ENCODE results near the gene BTG4. TPM values are rescaled to one million over a fixed set of nuclear protein-coding genes. Genes with fewer than 3 reads are reported as not detected.

The BTG4 gene
- total and polyA plus RNA-seq, 2 experiments from 2014 or later, result 0.21 to 0.31 TPM

DNA sequence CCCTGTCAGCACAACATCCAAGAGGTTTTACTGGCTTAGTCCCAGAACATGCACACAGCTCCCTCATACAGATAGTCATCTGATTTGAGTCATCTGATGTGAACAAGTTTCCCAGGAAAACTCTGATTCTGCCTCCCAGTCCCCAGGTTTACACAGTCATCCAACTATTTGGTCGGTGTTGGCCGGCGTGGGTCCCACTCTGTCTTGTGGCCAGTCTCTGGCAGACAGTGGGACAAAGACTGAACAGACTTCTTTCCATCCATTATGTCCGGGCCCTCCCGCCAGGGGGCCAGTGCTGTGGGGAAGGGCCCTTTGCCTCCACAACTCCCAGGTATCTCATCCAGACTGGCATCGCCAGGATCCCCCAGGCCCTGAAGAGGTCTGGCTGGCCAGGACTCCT is 60.0 kb downstream of the BTG4 start:
- DNase-seq (ENCODE audit: low spot score) (no peak), ATAC-seq (no peak)
- H3F3A ChIP-seq (replicated peaks; ENCODE audit: low read depth), result no peaks in the 10 kb centered on the region
- no peaks in the 10 kb centered on the region for H3K27me3 ChIP-seq (ENCODE audit: insufficient read depth)
- H3K4me3 ChIP-seq, result no peak overlapping the region
- no peak overlapping the region for H3K4me2 ChIP-seq
- no peak overlapping the region for H2AFZ ChIP-seq
- Mint-ChIP-seq H3K4me3 (no peak overlapping the region), H3K27ac (no peak overlapping the region), H3K4me1 (peaks cover 21% of the 10 kb centered on the region), H3K36me3 (ENCODE audit: low read depth) (no peaks in the 10 kb centered on the region), H3K9me3 (no peaks in the 10 kb centered on the region), H3K27me3 (ENCODE audit: insufficient read depth, low read depth, poor library complexity) (peaks cover 10% of the 10 kb centered on the region)
- no peaks in the 10 kb centered on the region for H3K36me3 ChIP-seq (ENCODE audit: insufficient read depth)
- H3K4me1 ChIP-seq (ENCODE audit: insufficient read depth), result peaks cover 8% of the 10 kb centered on the region
- no peak overlapping the region for H3K27ac ChIP-seq (ENCODE audit: low read depth)
- no peaks in the 10 kb centered on the region for H3K79me2 ChIP-seq (replicated peaks; ENCODE audit: insufficient read depth)
- no peaks in the 10 kb centered on the region for H3K9me2 ChIP-seq (ENCODE audit: insufficient read depth)
- TF ChIP-seq ZNF462 (CRISPR knock-in tag; IDR thresholded peaks at IDR 0.05), result no peak
- H4K20me1 ChIP-seq (replicated peaks; ENCODE audit: insufficient read depth), result no peaks in the 10 kb centered on the region

DNA sequence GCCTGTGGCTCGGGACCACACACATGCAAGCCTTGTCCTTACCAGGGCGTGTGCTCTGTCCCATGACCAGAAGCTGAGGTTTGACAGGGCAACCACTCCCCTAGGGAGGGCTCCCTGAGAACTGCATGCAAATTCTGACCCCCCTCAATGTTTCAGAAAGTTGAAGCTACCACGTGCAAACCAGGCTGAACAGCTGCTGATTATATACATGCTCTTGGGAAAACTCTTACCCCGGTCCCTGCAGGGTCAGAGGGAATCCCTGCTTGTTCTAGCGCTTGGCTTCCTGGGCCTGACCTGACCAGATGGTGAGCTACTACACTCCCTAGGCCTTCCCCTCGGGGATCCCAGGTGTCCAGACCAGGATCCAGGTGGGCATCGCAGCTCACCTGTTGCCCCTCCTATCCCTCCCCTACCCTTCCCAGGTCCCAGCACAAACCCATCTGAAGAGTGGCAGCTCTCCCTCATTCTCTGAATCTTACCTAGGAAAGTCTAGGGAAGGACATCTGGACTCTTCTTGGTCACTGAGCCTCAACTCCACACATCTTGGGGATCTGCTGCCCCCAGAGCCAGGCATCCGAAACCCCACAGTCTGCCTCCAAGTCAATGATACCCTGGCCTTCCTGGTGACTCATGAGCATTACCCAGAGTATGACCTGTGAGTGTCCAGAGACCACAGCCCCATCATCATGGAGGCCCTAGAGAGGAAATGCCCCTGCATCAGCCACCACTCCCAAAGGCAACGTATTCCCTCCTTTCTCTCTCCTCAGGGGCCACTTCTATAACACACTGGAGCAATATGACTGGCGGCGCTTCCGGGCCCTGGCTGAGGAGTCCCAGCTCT is 61.5 kb downstream of the BTG4 start:
- H3K27ac Mint-ChIP-seq, result no peak overlapping the region
- TF ChIP-seq ZNF114 (CRISPR knock-in tag; IDR thresholded peaks at IDR 0.05), result no peak
- no peak for TF ChIP-seq REST (IDR thresholded peaks at IDR 0.05; ENCODE audit: unreplicated experiment)
- TF ChIP-seq CREB1 (CRISPR knock-in tag; IDR thresholded peaks at IDR 0.05; ENCODE audit: low read depth), result no peak
- TF ChIP-seq, protein P1, sequence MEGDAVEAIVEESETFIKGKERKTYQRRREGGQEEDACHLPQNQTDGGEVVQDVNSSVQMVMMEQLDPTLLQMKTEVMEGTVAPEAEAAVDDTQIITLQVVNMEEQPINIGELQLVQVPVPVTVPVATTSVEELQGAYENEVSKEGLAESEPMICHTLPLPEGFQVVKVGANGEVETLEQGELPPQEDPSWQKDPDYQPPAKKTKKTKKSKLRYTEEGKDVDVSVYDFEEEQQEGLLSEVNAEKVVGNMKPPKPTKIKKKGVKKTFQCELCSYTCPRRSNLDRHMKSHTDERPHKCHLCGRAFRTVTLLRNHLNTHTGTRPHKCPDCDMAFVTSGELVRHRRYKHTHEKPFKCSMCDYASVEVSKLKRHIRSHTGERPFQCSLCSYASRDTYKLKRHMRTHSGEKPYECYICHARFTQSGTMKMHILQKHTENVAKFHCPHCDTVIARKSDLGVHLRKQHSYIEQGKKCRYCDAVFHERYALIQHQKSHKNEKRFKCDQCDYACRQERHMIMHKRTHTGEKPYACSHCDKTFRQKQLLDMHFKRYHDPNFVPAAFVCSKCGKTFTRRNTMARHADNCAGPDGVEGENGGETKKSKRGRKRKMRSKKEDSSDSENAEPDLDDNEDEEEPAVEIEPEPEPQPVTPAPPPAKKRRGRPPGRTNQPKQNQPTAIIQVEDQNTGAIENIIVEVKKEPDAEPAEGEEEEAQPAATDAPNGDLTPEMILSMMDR (conservative IDR thresholded peaks at IDR 0.05; ENCODE audit: low read depth in 2 of 2), result no peak
- TF ChIP-seq POLR2AphosphoS5 (IDR thresholded peaks at IDR 0.05; ENCODE audit: low read depth), result no peak
- TF ChIP-seq ETS1 (IDR thresholded peaks at IDR 0.05), result no peak
- no peak for TF ChIP-seq ZNF331 (CRISPR knock-in tag; IDR thresholded peaks at IDR 0.05; ENCODE audit: low read depth)

More for the DNA sequence above, 61.5 kb downstream of the BTG4 start:
- no peak overlapping the region for H2AFZ ChIP-seq
- no peak for ATAC-seq
- H3K36me3 ChIP-seq (ENCODE audit: insufficient read depth), result no peaks in the 10 kb centered on the region
- H4K20me1 ChIP-seq (replicated peaks; ENCODE audit: insufficient read depth), result no peaks in the 10 kb centered on the region
- no peak overlapping the region for H3K27ac ChIP-seq (ENCODE audit: low read depth)
- Mint-ChIP-seq H3K4me3 (no peak overlapping the region), H3K9me3 (no peaks in the 10 kb centered on the region), H3K27me3 (ENCODE audit: insufficient read depth, low read depth, poor library complexity) (peaks cover 10% of the 10 kb centered on the region), H3K36me3 (ENCODE audit: low read depth) (no peaks in the 10 kb centered on the region), H3K4me1 (peaks cover 24% of the 10 kb centered on the region)
- H3K4me1 ChIP-seq (ENCODE audit: insufficient read depth), result peaks cover 8% of the 10 kb centered on the region
- DNase-seq (ENCODE audit: low spot score), result no peak
- H3K4me2 ChIP-seq, result no peak overlapping the region
- H3K27me3 ChIP-seq (ENCODE audit: insufficient read depth), result no peaks in the 10 kb centered on the region
- no peaks in the 10 kb centered on the region for H3K9me2 ChIP-seq (ENCODE audit: insufficient read depth)
- H3K4me3 ChIP-seq, result no peak overlapping the region
- H3K79me2 ChIP-seq (replicated peaks; ENCODE audit: insufficient read depth), result no peaks in the 10 kb centered on the region
- no peaks in the 10 kb centered on the region for H3F3A ChIP-seq (replicated peaks; ENCODE audit: low read depth)

Measured in GM23338 (cell line).